PFSK-1 (cell line): ENCODE data around the gene PIWIL4.

Source experiments
- POLR2AphosphoS5 ChIP-seq: IDR thresholded peaks from 2 replicates; pipeline ENCODE4 v1.6.1; 2012; ENCODE audit warnings: low read depth, mild to moderate bottlenecking, control low read depth, low read length, moderate library complexity
- SIN3A ChIP-seq: IDR thresholded peaks from 2 replicates; pipeline ENCODE4 v1.6.1; 2012; ENCODE audit warnings: mild to moderate bottlenecking, low read length, moderate library complexity, borderline replicate concordance; ENCODE audit not compliant: insufficient read depth
- TAF1 ChIP-seq: IDR thresholded peaks from 2 replicates; pipeline ENCODE4 v1.6.1; 2012; ENCODE audit warnings: low read length, control low read depth, borderline replicate concordance; ENCODE audit not compliant: insufficient read depth
- TF ChIP-seq, protein P1 (sequence below), 2 experiments: IDR thresholded peaks; 2 replicates each; pipeline versions ENCODE4 v1.6.1 to v1.8.0; 2011 to 2012; ENCODE audit warnings: low read depth in 2 of 2, low read length in 2 of 2, control low read depth in 1 of 2, inconsistent platforms in 1 of 2, mild to moderate bottlenecking in 1 of 2, moderate library complexity in 1 of 2; ENCODE audit not compliant: insufficient read depth in 1 of 2

DNA sequence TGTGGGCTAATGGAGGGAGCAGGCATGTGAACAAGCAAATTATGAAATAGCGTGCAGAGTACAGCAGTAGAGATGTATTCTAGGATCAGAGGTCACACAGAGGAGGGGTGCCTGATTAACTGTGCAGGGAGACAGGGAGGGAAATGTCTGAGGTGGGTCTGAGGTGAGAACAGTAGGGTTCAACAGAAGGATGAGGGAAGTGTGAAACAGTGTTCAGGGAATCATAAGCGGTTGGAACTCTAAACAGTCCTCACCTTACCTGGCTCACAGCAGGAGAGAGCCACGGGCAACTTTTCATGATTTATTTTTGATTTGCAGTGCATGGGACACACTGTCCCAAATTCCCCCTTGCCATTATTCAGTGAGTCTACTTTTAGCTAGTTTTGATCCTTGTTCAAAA, 90.5 kb downstream of the PIWIL4 start:
- TF ChIP-seq, protein P1, sequence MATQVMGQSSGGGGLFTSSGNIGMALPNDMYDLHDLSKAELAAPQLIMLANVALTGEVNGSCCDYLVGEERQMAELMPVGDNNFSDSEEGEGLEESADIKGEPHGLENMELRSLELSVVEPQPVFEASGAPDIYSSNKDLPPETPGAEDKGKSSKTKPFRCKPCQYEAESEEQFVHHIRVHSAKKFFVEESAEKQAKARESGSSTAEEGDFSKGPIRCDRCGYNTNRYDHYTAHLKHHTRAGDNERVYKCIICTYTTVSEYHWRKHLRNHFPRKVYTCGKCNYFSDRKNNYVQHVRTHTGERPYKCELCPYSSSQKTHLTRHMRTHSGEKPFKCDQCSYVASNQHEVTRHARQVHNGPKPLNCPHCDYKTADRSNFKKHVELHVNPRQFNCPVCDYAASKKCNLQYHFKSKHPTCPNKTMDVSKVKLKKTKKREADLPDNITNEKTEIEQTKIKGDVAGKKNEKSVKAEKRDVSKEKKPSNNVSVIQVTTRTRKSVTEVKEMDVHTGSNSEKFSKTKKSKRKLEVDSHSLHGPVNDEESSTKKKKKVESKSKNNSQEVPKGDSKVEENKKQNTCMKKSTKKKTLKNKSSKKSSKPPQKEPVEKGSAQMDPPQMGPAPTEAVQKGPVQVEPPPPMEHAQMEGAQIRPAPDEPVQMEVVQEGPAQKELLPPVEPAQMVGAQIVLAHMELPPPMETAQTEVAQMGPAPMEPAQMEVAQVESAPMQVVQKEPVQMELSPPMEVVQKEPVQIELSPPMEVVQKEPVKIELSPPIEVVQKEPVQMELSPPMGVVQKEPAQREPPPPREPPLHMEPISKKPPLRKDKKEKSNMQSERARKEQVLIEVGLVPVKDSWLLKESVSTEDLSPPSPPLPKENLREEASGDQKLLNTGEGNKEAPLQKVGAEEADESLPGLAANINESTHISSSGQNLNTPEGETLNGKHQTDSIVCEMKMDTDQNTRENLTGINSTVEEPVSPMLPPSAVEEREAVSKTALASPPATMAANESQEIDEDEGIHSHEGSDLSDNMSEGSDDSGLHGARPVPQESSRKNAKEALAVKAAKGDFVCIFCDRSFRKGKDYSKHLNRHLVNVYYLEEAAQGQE (IDR thresholded peaks at IDR 0.05; ENCODE audit: insufficient read depth in 1 of 2, low read depth in 2 of 2, low read length in 2 of 2) = no peak
- TF ChIP-seq POLR2AphosphoS5 (no peak), TAF1 (no peak), SIN3A (no peak)
